HG02610 (cell line): Measurements from ENCODE around the gene SFXN2.

ENCODE experiments used
- ATAC-seq: cut with Tn5 transposase; IDR thresholded peaks from one replicate; pipeline ENCODE4 v1.9.1; 2021; ENCODE audit warnings: mild to moderate bottlenecking, moderate library complexity; ENCODE audit not compliant: unreplicated experiment

SFXN2 gene

DNA sequence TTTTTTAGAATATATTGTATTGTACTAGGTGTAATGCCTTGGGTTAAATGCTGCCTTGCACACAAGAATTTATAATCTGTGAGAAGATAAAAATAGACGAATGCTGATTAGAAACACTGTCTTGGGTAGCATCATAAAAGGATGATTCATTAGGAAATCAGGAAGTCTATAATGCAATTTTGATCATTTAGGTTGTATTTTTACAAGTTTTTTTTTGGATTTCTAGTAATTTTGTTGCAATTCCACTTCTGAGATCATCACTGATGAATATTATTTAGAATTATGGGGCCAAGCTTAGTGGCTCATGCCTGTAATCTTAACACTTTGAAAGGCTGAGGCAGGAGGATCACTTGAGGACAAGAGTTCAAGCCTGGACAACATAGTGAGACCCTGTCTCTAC is 58.9 kb downstream of the SFXN2 start:
- no peak for ATAC-seq

DNA sequence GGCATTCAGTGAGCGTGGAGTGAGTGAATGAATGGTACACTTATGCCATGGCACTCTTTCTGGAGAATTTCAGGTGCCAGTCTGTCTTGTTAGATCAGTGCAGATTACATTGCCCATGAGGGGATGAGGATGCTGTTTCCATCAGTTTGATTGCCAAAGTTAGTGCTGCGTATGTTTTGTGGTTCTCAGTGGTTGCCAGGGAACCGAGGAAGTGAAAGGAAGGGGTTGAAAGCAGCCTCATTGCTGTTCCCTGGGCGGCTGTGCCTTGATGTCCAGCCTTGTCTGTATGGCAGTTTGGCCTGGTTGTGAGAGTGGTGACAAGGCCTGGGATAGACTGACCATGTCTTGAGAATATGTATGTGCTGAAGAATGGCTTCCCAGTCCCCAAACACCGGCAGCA is 59.5 kb downstream of the SFXN2 start:
- no peak for ATAC-seq

DNA sequence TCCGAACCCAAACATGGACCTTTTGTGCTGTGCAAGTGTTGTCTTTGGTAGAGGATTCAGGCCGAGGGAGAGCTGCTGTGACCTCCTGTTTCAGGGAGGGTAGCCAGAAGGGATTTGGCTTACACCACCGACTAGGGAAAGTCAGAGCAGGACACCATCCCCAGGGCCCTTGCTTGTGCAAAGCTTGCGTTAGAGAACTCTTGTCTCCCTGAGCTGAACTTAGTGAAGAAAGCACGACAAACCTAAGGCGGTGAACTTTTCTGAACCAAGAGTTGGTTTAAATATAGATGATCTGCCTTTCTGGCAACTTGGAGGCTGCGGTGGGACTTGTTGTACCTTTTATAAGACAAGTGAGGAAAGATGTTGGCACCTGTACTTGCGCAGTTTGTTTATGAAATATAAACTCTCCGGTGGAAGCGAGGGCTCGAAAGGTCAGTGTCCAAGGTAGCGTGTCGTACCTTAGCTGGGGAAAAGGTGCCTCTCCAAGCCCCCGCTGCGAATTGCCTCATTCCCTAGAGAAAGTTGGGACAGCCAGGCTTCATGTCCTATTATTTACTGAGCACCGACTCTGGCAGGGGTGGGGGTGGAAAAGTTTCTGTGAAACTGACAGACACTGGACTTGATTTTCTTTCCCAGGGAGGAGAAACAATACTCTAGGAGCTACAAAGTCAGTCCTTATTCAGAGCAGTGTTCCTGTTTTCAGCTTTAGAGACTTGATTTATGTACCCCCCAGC is 60.9 kb downstream of the SFXN2 start:
- no peak for ATAC-seq

DNA sequence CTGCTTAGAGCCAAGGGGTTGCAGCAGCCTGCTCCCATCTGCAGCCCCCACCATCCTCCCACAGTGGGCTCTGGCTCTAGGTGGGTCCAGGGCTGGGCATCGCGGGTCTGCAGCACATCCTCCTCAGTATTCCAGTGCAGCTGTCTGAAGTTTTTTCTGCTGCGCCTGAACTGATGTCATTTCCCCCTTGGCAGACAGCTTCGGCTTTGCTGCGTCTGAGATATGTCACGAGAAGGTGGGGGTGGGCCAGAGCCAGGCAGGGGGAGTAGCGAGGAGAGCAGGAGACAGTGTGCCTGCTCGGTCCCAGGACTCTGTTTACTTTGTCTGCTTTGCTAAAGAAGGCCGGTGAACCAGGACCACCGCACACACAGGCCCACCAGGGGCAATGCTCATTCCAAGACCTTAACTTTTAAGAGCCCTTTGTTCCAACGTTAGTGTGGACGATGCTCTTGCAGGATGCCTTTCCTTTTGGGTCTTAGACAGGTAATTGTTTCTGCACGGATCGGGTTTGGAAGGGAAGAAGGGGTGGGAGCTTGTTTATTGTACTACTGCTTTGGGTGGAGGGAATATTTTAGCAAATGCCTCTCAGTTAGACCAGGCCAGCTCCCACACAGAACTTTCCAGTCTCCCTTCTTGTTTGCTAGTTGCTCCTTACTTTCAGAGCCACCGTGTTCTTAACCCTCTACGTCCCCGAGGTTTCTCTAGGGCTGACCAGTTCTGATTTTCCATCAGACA is 61.7 kb downstream of the SFXN2 start:
- no peak for ATAC-seq

DNA sequence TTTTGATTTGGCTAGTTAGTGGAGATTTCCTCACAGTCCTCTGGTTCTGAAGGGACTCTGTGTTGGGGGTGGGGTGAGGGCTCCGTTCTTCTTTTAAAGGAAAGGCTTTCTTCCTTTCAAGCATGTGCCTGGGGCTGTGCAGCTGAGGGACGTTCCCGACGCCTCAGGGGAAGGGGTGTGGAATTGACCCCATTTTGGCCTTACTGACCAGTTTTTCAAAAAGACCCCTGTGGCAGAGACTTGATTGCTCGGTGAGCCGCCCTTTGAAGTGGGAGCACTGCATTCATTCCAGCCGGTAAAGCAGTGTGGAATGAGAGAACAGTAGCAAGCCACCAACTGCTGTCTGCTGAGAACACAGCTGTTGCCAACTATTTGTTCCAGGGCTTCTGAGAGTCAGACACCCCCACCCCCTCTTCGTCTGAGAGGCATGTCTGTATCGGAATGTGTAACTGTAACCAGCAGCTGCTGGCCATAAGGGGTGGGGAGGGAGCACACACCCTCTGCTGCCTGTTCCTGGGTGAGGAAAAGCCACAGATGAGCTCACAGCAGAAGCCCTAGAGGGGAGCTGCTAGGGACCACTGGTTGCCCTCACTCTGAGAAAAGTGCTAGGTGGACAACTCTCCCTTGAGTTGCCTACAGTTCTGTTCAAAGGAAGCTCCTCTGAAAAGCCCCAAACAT is 62.5 kb downstream of the SFXN2 start:
- ATAC-seq = peak; percentile 55

DNA sequence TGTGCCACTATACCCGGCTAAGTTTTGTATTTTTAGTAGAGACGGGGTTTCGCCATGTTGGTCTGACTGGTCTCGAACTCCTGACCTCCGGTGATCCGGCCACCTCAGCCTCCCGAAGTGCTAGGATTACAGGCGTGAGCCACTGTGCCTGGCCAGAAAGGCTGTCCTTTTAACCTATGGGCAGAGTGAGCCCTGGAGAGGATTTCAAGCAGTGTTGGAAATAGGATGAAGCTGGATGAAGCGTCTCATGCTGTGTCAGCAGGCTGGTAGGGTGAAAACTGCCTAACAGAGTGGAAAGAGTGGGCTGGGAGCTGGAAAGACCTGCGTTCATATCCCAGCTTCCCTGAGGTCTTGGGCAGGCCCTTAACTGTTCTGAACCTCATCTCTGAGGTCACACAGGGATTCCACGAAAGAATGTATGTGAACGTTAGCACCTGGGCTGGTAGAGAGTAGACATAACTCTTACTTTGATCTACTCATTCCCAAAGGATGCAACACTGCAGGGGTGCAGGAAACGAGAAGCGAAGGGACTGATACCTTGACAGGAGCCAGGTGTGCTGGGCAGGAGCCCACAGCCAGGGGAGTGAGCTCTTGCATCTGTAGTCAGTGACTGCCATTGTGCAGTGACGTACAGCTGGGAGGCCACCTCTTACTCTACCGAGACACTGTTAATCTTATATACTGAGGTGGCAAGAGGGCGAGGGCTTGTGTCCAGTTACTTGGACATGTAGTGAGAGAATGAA is 63.4 kb downstream of the SFXN2 start:
- ATAC-seq = no peak

DNA sequence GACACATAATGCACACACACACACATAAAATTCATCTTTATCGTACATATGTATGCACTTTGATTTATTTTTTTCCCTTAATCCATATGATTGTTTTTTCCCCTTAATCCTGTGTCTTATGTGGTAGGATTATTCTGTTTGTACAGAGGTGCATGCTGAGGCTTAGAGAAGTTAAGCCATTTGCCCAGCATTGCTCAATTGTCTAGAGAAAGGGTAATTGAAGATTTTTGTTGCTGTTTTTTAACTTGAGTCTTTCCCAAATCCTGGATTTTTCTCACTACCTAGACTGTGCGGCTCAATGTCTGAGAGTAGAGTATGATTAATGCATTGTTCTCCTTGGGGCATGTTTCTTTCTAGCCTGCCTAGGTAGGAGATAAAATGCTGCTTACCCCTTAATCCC is 64.3 kb downstream of the SFXN2 start:
- no peak for ATAC-seq

DNA sequence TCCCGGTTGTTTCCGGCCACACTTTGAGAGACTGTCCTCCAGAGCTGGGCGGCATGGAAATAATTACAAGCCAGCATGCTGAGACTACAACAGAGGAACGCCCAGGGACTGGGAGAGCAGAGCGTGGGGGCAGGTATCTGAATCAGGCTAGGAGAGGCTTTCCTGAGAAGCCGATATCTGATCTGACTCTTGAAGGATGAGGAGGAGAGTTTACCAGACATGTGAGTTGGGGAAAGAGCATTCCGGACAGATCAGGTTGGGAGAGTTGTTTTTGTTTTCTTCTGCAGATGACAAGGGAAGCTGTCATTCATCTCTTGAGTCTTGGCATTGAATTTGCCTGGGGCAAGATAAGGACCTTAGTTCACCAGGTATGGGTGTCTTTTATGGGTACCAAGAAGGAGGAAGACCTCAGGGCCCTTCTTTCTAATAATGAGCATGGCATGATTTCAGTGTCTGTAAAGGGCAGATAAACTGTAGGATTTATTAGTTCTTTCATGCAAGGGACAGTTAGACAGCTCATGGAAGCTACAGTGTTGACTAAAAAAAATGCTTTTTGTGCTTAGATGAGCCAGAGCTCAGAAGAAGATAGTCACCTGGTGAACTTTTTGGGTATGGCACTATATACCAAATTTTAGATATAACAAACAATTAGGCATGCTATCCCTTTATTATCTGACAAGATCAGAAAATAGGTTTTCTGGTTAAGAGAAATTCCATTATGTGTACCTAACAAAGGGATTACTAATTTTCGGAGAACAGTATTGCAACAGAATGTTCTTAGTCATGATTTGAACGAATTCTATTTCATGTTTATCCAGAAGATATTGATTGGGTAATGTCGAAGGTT is 65.5 kb downstream of the SFXN2 start:
- ATAC-seq = no peak

DNA sequence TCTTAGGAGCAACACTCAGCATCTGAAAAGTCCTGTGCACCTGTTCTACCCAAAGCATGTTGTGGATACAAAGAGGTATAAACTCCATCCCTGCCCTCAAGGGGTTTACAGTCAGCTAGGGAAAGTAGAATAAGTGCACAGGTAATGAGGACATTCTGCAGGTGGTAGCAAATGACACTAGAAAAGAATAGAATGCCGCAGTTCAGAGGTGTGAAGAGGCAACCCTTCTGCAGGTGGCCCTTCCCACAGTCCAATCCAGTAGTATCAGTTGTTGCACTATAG is 66.0 kb downstream of the SFXN2 start:
- no peak for ATAC-seq

DNA sequence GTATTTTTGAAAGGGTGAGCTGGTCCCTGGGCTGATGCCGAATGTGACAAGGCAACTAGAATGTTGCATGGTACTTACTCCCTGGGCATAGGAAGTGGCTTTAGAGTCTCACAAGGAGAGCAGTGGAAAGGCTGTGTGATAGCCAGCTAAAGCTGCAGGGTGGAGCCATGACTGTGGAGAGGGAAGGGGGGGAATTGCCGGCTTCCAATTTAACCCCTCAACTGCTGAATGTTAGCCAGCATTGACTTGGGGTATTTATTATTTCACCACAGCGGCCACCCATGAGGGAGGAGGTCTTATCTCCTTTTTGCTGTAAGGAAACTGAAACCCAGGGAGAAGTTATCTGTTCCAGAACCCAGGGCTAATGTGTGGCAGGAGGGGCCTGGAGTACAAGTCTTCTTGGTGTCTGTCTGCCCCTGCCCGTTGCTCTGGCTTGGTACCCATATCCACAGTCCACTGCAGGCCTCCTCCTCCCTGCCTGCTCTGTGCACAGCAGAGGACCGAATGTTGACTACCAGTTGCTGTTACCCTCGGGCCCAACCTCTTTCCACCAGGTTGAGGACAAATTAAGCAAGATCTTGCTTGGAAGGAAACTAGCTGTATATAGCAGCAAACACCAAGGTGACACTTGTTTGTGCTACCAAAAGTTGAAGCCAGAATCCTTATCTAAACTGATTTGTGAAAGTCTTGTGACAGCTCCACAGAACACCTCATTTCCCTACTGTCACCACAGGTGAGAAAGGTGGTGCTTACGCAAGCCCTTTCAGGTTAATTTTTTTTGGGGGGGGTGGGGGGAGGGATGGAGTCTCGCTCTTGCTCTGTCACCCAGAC is 66.9 kb downstream of the SFXN2 start:
- ATAC-seq = no peak

DNA sequence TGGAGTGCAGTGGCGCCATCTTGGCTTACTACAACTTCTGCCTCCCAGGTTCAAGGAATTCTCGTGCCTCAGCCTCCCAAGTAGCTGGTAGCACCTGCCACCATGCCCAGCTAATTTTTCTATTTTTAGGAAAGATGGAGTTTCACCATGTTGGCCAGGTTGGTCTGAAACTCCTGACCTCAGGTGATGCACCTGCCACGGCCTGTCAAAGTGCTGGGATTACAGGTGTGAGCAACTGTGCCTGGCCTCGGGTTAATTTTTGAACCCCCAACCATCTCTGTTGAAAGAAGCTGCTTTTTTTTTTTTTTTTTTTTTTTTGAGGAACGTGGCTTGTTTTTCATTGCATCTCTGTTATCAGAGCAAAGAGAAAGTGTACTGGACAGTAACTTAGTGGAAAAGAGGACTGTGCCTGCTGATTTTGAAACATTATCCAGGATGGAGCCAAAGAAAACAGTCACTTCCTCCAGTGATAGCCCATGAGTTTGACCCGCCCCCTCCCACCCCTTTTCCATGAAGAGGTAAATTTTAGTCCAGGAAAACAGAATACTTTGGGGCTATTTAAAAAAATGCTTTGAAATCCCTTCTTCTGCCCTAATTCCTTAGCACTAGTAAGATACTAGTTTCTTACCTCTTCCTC is 67.6 kb downstream of the SFXN2 start:
- ATAC-seq = no peak

DNA sequence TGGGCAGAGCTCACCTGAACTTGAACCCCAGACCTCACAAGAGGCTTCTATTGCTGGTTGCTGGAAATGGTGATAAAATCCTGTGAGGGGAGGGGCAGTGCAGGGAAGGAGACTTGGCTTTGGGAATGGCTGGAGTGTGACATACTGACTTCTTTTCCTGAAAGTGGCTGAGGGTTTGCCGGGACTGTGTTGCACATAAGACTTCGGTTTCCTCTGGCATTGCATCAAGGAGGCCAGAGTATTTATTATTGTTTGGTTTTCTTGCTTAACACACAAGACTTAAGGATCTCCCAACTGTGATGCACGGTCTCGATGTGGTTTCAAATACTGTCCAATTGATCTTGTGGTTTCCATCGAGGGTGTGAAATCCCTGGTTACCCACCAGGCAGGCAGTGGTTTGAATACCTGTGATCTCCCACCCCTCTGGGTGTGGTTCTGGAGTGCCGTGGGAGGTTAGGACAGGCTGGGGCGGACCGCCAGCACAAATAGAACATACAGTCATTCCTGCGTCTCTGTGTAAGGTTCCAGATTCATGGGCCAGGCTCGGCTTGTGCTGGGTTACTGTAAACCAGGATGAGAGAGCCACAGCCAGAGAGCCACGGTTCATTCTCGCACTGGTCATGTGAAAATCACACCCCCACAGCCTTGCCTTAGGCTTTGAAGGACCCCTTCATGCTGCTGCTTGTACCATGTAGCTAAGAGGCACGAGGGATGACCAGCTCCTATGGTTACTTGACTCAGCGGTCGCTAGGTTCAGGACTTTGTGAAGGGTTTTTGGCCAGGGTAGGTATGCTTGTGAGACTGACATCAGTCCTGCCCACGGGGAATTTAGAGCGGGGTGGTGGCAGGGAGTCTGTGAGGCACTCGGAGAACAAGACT is 68.5 kb downstream of the SFXN2 start:
- ATAC-seq = no peak

DNA sequence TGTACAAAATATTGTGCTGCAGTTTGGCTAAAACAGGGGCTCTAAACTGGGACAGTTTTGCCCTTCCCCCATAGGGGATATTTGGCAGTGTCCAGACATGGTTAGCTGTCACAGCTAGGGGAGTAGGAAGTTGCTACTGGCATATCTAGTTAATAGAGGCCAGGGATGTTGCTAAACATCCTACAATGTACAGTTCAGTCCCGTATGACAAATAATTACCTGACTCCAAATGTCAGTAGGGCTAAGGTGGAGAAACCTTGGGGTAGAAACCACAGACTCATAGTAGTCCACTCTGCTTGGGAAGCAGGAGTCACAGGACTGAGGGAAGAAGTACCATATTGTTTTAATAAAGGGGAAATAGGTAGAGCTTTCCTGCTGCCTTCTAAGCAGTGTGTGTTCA is 69.1 kb downstream of the SFXN2 start:
- no peak for ATAC-seq

DNA sequence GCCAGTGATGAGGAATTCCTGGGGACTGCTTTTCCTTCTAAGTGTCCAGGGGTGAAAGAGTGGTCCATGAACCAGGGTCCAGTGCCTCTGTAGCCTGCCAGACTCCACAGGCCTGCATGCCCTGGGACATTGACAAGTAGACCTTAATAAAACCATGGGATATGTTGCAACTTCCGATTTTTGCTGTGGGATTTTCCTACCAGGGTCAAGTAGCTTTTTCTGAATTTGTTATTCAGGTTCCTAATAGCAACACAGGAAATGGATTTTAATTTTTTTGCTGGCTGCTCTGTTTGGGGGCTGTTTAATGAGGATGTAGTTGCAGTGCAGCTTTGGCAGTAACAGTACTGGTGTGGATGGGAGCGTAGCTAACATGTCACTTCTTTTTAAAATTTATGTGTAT is 71.4 kb downstream of the SFXN2 start:
- no peak for ATAC-seq

DNA sequence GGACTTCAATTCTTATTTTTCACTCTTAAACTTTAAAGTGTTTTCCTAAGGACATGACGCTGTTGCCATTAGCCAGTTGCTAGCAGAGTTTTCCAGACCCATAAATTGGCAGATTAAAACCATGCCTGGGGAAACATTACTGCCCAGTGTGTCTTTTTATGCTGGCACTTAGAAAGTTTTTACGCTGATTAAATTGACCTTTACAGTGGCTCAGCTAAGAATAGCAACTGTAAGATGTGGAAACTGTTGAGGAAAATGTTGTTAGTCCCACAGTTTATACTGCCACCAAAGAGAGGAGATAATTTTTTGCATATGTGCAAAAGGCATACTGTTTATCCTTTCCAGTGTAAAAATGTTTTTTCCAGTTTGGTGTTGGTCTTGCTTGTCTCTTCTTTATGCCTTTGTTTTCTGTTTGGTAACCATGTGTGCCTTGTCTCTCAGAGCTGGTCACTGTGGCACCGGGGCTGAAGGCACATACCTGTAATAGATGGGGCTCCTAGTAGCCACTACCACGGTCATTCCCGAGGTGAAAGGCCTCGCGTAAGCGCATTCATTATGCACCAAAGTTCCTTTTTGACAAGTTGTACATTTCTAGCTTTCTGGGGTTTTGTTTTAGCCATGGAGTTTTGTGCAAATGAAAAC is 77.4 kb downstream of the SFXN2 start:
- no peak for ATAC-seq
